ENCODE measurements around the gene ZBTB8A. TPM values are rescaled to one million over a fixed set of nuclear protein-coding genes. Genes with fewer than 3 reads are reported as not detected.
"Not testable (repeated sequence)": the region's sequence is repeated elsewhere in the genome, so short reads cannot be mapped to it uniquely, and the experiment has no call there.

ZBTB8A gene
- total and polyA plus RNA-seq, 2 experiments from 2014 or later, result 4.4 to 5.7 TPM

- TF ChIP-seq CTCF (IDR thresholded peaks at IDR 0.05; ENCODE audit: low read depth, low read length), result no peak
- H3K36me3 ChIP-seq, result no peaks in the 10 kb centered on the region
- no peaks in the 10 kb centered on the region for H3K4me1 ChIP-seq (ENCODE audit: low read depth)
- H3K27me3 ChIP-seq, result no peaks in the 10 kb centered on the region
- H3K27ac ChIP-seq, result no peak overlapping the region
- H3K9me3 ChIP-seq (ENCODE audit: low read depth), result no peaks in the 10 kb centered on the region
- no peak overlapping the region for H3K4me3 ChIP-seq
- no peak for DNase-seq (ENCODE audit: low read depth in 1 of 2, low spot score in 1 of 2)
Observed at GRCh38 chr1:32525053-32525452, 14.2 kb upstream of the ZBTB8A start.

- no peaks in the 10 kb centered on the region for H3K27me3 ChIP-seq
- no peaks in the 10 kb centered on the region for H3K4me1 ChIP-seq (ENCODE audit: low read depth)
- no peak overlapping the region for H3K4me3 ChIP-seq
- TF ChIP-seq CTCF (IDR thresholded peaks at IDR 0.05; ENCODE audit: low read depth, low read length), result no peak
- H3K9me3 ChIP-seq (ENCODE audit: low read depth), result no peaks in the 10 kb centered on the region
- DNase-seq (ENCODE audit: low read depth in 1 of 2, low spot score in 1 of 2), result no peak
- no peaks in the 10 kb centered on the region for H3K36me3 ChIP-seq
- no peak overlapping the region for H3K27ac ChIP-seq
Observed at GRCh38 chr1:32525661-32526444, 13.4 kb upstream of the ZBTB8A start.

- not testable (repeated sequence) for H3K4me1 ChIP-seq (ENCODE audit: low read depth); H3K27me3 ChIP-seq; H3K27ac ChIP-seq; H3K4me3 ChIP-seq; DNase-seq (ENCODE audit: low read depth in 1 of 2, low spot score in 1 of 2); H3K9me3 ChIP-seq (ENCODE audit: low read depth); H3K36me3 ChIP-seq
Observed at GRCh38 chr1:32528550-32528949, 10.7 kb upstream of the ZBTB8A start.

GRCh38 chr1:32533792-32534327 is 5.4 kb upstream of the ZBTB8A start:
- Histone ChIP-seq H3K27ac (no peak overlapping the region), H3K4me3 (no peak overlapping the region), H3K4me1 (ENCODE audit: low read depth) (no peaks in the 10 kb centered on the region), H3K36me3 (no peaks in the 10 kb centered on the region), H3K27me3 (no peaks in the 10 kb centered on the region), H3K9me3 (ENCODE audit: low read depth) (no peaks in the 10 kb centered on the region)
- no peak for DNase-seq (ENCODE audit: low read depth in 1 of 2, low spot score in 1 of 2)
- TF ChIP-seq CTCF (IDR thresholded peaks at IDR 0.05; ENCODE audit: low read depth, low read length), result no peak

- no peak for DNase-seq (ENCODE audit: low read depth in 1 of 2, low spot score in 1 of 2)
- TF ChIP-seq CTCF (IDR thresholded peaks at IDR 0.05; ENCODE audit: low read depth, low read length), result no peak
- peaks cover 8% of the 10 kb centered on the region for H3K4me1 ChIP-seq (ENCODE audit: low read depth)
- H3K27me3 ChIP-seq, result no peaks in the 10 kb centered on the region
- no peaks in the 10 kb centered on the region for H3K36me3 ChIP-seq
- H3K9me3 ChIP-seq (ENCODE audit: low read depth), result no peaks in the 10 kb centered on the region
- H3K4me3 ChIP-seq, result no peak overlapping the region
- H3K27ac ChIP-seq, result no peak overlapping the region
Observed at GRCh38 chr1:32536117-32536516, 3.1 kb upstream of the ZBTB8A start.

GRCh38 chr1:32536764-32537163 is 2.5 kb upstream of the ZBTB8A start:
- Histone ChIP-seq H3K27ac (no peak overlapping the region), H3K27me3 (no peaks in the 10 kb centered on the region), H3K36me3 (no peaks in the 10 kb centered on the region), H3K4me1 (ENCODE audit: low read depth) (peaks cover 8% of the 10 kb centered on the region), H3K9me3 (ENCODE audit: low read depth) (no peaks in the 10 kb centered on the region), H3K4me3 (no peak overlapping the region)
- TF ChIP-seq CTCF (IDR thresholded peaks at IDR 0.05; ENCODE audit: low read depth, low read length), result no peak
- DNase-seq (ENCODE audit: low read depth in 1 of 2, low spot score in 1 of 2), result no peak

All from cardiac muscle cell (in vitro differentiated cells and primary cell).